GM12891 (cell line): Measurements from ENCODE around the gene AP2A1.

Source experiments
- PAX5 ChIP-seq: IDR thresholded peaks from 2 replicates; pipeline ENCODE4 v1.6.1; 2011; ENCODE audit warnings: low read length, moderate library complexity, mild to moderate bottlenecking; ENCODE audit not compliant: insufficient read depth, severe bottlenecking
- POLR2A ChIP-seq: IDR thresholded peaks from 2 replicates; pipeline ENCODE4 v1.6.1; 2011; ENCODE audit warnings: low read depth, low read length, control low read depth
- POLR2AphosphoS5 ChIP-seq: IDR thresholded peaks from 2 replicates; pipeline ENCODE4 v1.6.1; 2011; ENCODE audit warnings: low read depth, low read length, control low read depth
- SPI1 ChIP-seq: IDR thresholded peaks from 2 replicates; pipeline ENCODE4 v1.6.1; 2011; ENCODE audit warnings: low read depth, low read length, control low read depth
- TAF1 ChIP-seq: IDR thresholded peaks from 2 replicates; pipeline ENCODE4 v1.6.1; 2011; ENCODE audit warnings: low read depth, low read length, control low read depth

DNA sequence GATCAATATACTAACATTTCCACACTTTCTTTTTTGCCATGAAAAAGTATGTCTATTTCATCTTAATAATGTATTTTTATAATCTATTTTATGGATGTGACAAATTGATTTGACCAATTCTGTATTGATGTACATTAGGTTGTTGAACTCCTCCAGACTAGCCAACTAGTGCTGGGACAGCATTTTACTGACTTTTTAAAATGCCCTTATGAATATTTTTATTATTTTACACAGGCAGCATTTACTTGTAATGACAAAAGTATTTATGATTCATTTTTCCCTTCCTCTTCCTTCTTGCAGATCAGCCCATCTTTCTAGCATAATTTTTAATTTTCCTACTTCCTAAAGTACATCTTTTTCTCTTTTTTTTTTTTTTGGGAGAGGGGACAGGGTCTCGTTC lies 47.2 kb downstream of the AP2A1 start:
- no peak for TF ChIP-seq POLR2AphosphoS5
- TF ChIP-seq POLR2A = no peak
- TF ChIP-seq TAF1 = no peak
- no peak for TF ChIP-seq SPI1
- no peak for TF ChIP-seq PAX5
